ENCODE data around the gene MXD3.

- TF ChIP-seq, protein P1, sequence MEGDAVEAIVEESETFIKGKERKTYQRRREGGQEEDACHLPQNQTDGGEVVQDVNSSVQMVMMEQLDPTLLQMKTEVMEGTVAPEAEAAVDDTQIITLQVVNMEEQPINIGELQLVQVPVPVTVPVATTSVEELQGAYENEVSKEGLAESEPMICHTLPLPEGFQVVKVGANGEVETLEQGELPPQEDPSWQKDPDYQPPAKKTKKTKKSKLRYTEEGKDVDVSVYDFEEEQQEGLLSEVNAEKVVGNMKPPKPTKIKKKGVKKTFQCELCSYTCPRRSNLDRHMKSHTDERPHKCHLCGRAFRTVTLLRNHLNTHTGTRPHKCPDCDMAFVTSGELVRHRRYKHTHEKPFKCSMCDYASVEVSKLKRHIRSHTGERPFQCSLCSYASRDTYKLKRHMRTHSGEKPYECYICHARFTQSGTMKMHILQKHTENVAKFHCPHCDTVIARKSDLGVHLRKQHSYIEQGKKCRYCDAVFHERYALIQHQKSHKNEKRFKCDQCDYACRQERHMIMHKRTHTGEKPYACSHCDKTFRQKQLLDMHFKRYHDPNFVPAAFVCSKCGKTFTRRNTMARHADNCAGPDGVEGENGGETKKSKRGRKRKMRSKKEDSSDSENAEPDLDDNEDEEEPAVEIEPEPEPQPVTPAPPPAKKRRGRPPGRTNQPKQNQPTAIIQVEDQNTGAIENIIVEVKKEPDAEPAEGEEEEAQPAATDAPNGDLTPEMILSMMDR (IDR thresholded peaks at IDR 0.05 in 4 of 5, conservative IDR thresholded peaks at IDR 0.05 in 1 of 5) = no peak
- no peak for TF ChIP-seq POLR2A (IDR thresholded peaks at IDR 0.05)
Observed at GRCh38 chr5:177303925-177304391, 7.7 kb downstream of the MXD3 start.

Data from gastrocnemius medialis (tissue), 4 donors.